Measurements from ENCODE around the gene FLNC.

Gene FLNC

GRCh38 chr7:128903621-128904361 lies 73.6 kb downstream of the FLNC start:
- Histone ChIP-seq H3K4me3 (ENCODE audit: low read length) (no peak overlapping the region), H3K36me3 (ENCODE audit: insufficient read depth, low read length) (no peaks in the 10 kb centered on the region), H3K9me3 (ENCODE audit: low read length) (no peaks in the 10 kb centered on the region), H2AFZ (ENCODE audit: low read depth, low read length) (no peak overlapping the region), H3K27me3 (ENCODE audit: insufficient read depth, low read length) (peaks cover 20% of the 10 kb centered on the region), H3K4me1 (ENCODE audit: insufficient read depth, low read length) (peaks cover 1% of the 10 kb centered on the region)

GRCh38 chr7:128904381-128905197 lies 74.4 kb downstream of the FLNC start:
- Histone ChIP-seq H3K4me3 (ENCODE audit: low read length) (no peak overlapping the region), H3K4me1 (ENCODE audit: insufficient read depth, low read length) (peaks cover 9% of the 10 kb centered on the region), H3K9me3 (ENCODE audit: low read length) (no peaks in the 10 kb centered on the region), H2AFZ (ENCODE audit: low read depth, low read length) (no peak overlapping the region), H3K36me3 (ENCODE audit: insufficient read depth, low read length) (no peaks in the 10 kb centered on the region), H3K27me3 (ENCODE audit: insufficient read depth, low read length) (peaks cover 28% of the 10 kb centered on the region)

DNA sequence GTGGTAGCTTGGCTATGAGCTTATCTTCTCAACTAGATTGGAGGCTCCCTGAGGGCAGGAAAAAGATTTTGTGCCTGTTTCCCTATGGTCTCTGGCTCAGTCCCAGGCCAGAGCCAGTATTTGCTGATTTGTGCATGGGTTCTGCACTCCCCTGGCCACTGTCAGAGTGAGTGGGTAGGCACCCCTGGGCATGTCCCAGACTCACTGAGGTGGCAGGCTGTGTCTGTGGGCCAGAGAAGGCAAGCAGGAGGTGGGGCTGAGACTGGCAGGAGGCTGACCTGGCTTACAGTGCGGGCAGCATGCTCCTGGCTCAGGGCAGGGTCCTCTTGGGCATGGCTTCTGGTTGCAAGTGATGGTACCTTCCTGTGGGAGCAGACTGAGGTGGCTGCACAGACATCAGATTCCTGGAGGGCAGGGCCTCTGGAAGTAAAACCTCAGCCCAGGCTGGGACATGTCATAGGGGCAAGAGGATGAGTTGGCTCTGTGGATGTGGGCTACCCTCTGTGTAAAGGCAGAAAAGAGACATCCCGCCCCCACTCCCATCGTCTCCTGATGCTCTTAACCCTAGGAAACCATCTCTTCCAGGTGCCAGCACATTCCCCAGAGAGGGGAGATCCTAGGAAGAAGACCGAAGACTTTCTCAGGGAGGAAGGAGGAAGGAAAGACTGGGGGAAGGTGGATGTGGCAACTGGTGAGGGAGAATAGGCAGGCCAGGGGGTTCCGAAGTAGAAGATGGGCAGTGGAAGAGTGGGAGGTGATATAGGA lies 76.0 kb downstream of the FLNC start:
- no peak overlapping the region for H3K4me3 ChIP-seq (ENCODE audit: low read length)
- H3K27me3 ChIP-seq (ENCODE audit: insufficient read depth, low read length): peaks cover 41% of the 10 kb centered on the region
- no peaks in the 10 kb centered on the region for H3K36me3 ChIP-seq (ENCODE audit: insufficient read depth, low read length)
- peaks cover 11% of the 10 kb centered on the region for H3K4me1 ChIP-seq (ENCODE audit: insufficient read depth, low read length)
- no peaks in the 10 kb centered on the region for H3K9me3 ChIP-seq (ENCODE audit: low read length)
- no peak overlapping the region for H2AFZ ChIP-seq (ENCODE audit: low read depth, low read length)

GRCh38 chr7:128906766-128907559 lies 76.8 kb downstream of the FLNC start:
- peaks cover 49% of the 10 kb centered on the region for H3K27me3 ChIP-seq (ENCODE audit: insufficient read depth, low read length)
- no peaks in the 10 kb centered on the region for H3K36me3 ChIP-seq (ENCODE audit: insufficient read depth, low read length)
- H3K4me1 ChIP-seq (ENCODE audit: insufficient read depth, low read length): peaks cover 11% of the 10 kb centered on the region
- no peaks in the 10 kb centered on the region for H3K9me3 ChIP-seq (ENCODE audit: low read length)
- no peak overlapping the region for H3K4me3 ChIP-seq (ENCODE audit: low read length)
- H2AFZ ChIP-seq (ENCODE audit: low read depth, low read length): no peak overlapping the region

All from neuron (in vitro differentiated cells).